Measurements from ENCODE around the gene NOC3L. TPM values are rescaled to one million over a fixed set of nuclear protein-coding genes. Genes with fewer than 3 reads are reported as not detected.
A peak's percentile ranks its signal among the peaks of the same experiment; 100 is the strongest.

Gene NOC3L
- total RNA-seq, 1 donor from 2014 or later = 9.3 TPM

- no peaks in the 10 kb centered on the region for H3K27me3 Mint-ChIP-seq (ENCODE audit: unreplicated experiment)
- DNase-seq (ENCODE audit: low spot score) = no peak
- no peak for TF ChIP-seq CTCF (IDR thresholded peaks at IDR 0.05; ENCODE audit: unreplicated experiment)
- no peak overlapping the region for H3K27ac Mint-ChIP-seq (ENCODE audit: unreplicated experiment)
- peaks cover 4% of the 10 kb centered on the region for H3K36me3 Mint-ChIP-seq (ENCODE audit: low read depth, unreplicated experiment)
- H3K4me1 Mint-ChIP-seq (ENCODE audit: unreplicated experiment) = no peaks in the 10 kb centered on the region
- H3K4me3 Mint-ChIP-seq (ENCODE audit: unreplicated experiment) = no peak overlapping the region
- H3K9me3 Mint-ChIP-seq (ENCODE audit: unreplicated experiment) = no peaks in the 10 kb centered on the region
Measured at GRCh38 chr10:94324609-94325233, 38.0 kb downstream of the NOC3L start.

GRCh38 chr10:94320285-94320914, 42.3 kb downstream of the NOC3L start:
- no peak overlapping the region for H3K4me3 Mint-ChIP-seq (ENCODE audit: unreplicated experiment)

GRCh38 chr10:94316560-94316959, 46.2 kb downstream of the NOC3L start:
- H3K36me3 Mint-ChIP-seq (ENCODE audit: low read depth, unreplicated experiment) = no peaks in the 10 kb centered on the region
- H3K27me3 Mint-ChIP-seq (ENCODE audit: unreplicated experiment) = no peaks in the 10 kb centered on the region
- no peak overlapping the region for H3K27ac Mint-ChIP-seq (ENCODE audit: unreplicated experiment)
- TF ChIP-seq CTCF (IDR thresholded peaks at IDR 0.05; ENCODE audit: unreplicated experiment) = no peak
- H3K4me3 Mint-ChIP-seq (ENCODE audit: unreplicated experiment) = no peak overlapping the region
- H3K4me1 Mint-ChIP-seq (ENCODE audit: unreplicated experiment) = no peaks in the 10 kb centered on the region
- no peak for DNase-seq (ENCODE audit: low spot score)
- H3K9me3 Mint-ChIP-seq (ENCODE audit: unreplicated experiment) = no peaks in the 10 kb centered on the region

More at GRCh38 chr10:94320285-94320914, 42.3 kb downstream of the NOC3L start:
- no peaks in the 10 kb centered on the region for H3K4me1 Mint-ChIP-seq (ENCODE audit: unreplicated experiment)
- no peaks in the 10 kb centered on the region for H3K36me3 Mint-ChIP-seq (ENCODE audit: low read depth, unreplicated experiment)
- H3K27me3 Mint-ChIP-seq (ENCODE audit: unreplicated experiment) = no peaks in the 10 kb centered on the region
- peak; percentile 71 for DNase-seq (ENCODE audit: low spot score)
- peak; percentile 97 for TF ChIP-seq CTCF (IDR thresholded peaks at IDR 0.05; ENCODE audit: unreplicated experiment)
- H3K27ac Mint-ChIP-seq (ENCODE audit: unreplicated experiment) = no peak overlapping the region
- no peaks in the 10 kb centered on the region for H3K9me3 Mint-ChIP-seq (ENCODE audit: unreplicated experiment)

- H3K36me3 Mint-ChIP-seq (ENCODE audit: low read depth, unreplicated experiment) = no peaks in the 10 kb centered on the region
- no peak overlapping the region for H3K27ac Mint-ChIP-seq (ENCODE audit: unreplicated experiment)
- H3K27me3 Mint-ChIP-seq (ENCODE audit: unreplicated experiment) = no peaks in the 10 kb centered on the region
- H3K9me3 Mint-ChIP-seq (ENCODE audit: unreplicated experiment) = no peaks in the 10 kb centered on the region
- no peak for TF ChIP-seq CTCF (IDR thresholded peaks at IDR 0.05; ENCODE audit: unreplicated experiment)
- no peaks in the 10 kb centered on the region for H3K4me1 Mint-ChIP-seq (ENCODE audit: unreplicated experiment)
- no peak overlapping the region for H3K4me3 Mint-ChIP-seq (ENCODE audit: unreplicated experiment)
- no peak for DNase-seq (ENCODE audit: low spot score)
Measured at GRCh38 chr10:94315975-94316464, 46.7 kb downstream of the NOC3L start.

- Mint-ChIP-seq H3K27me3 (ENCODE audit: unreplicated experiment) (no peaks in the 10 kb centered on the region), H3K4me1 (ENCODE audit: unreplicated experiment) (no peaks in the 10 kb centered on the region), H3K4me3 (ENCODE audit: unreplicated experiment) (no peak overlapping the region), H3K9me3 (ENCODE audit: unreplicated experiment) (no peaks in the 10 kb centered on the region), H3K36me3 (ENCODE audit: low read depth, unreplicated experiment) (no peaks in the 10 kb centered on the region), H3K27ac (ENCODE audit: unreplicated experiment) (no peak overlapping the region)
- DNase-seq (ENCODE audit: low spot score) = no peak
- no peak for TF ChIP-seq CTCF (IDR thresholded peaks at IDR 0.05; ENCODE audit: unreplicated experiment)
Measured at GRCh38 chr10:94315024-94315451, 47.7 kb downstream of the NOC3L start.
